Upper lobe of right lung (tissue), 1 donor: ENCODE data around the gene MCL1. TPM values are rescaled to one million over a fixed set of nuclear protein-coding genes. Genes with fewer than 3 reads are reported as not detected.
A peak's percentile ranks its signal among the peaks of the same experiment; 100 is the strongest.

Source experiments
- ATAC-seq: fragments of 200-7000 bp; cut with Tn5 transposase; one replicate; pipeline ENCODE4 v1.9.1; 2020; ENCODE audit warnings: mild to moderate bottlenecking, moderate library complexity
- DNase-seq: peaks from one replicate; pipeline ENCODE4 v3.0.0-alpha.2; 2020
- H3K27ac ChIP-seq: fragments of 200-600 bp; one replicate; pipeline ENCODE4 v1.8.0; 2022
- H3K27me3 ChIP-seq: fragments of 200-600 bp; one replicate; pipeline ENCODE4 v1.8.0; 2022; ENCODE audit warnings: mild to moderate bottlenecking
- H3K36me3 ChIP-seq: fragments of 200-600 bp; one replicate; pipeline ENCODE4 v1.8.0; 2022
- H3K4me1 ChIP-seq: fragments of 200-600 bp; one replicate; pipeline ENCODE4 v1.8.0; 2022
- H3K4me3 ChIP-seq: fragments of 200-600 bp; one replicate; pipeline ENCODE4 v1.8.0; 2022; ENCODE audit warnings: mild to moderate bottlenecking
- H3K9me3 ChIP-seq: fragments of 200-600 bp; one replicate; pipeline ENCODE4 v1.8.0; 2022
- intact Hi-C: fragments of 100-400 bp; cut with DNase I; formaldehyde crosslinking; loops from one replicate; pipeline ENCODE4 v1.11.0; 2022
- total RNA-seq: library from RNA; stranded (reverse); fragmentation: NEBNext Ultra II Directional; extraction: Animal tissue kit (Norgen Biotek cat#: 25700); gene quantifications from one replicate; pipeline ENCODE4 v1.2.1, GENCODE V29; 2021
- TF ChIP-seq, protein P1 (sequence below): fragments of 200-600 bp; IDR thresholded peaks from one replicate; pipeline ENCODE4 v1.8.0; 2022; ENCODE audit warnings: antibody characterized with exemption
- donor health status: DM: no; HTN: yes; CAD: no; lungs with severe emphysema.

Gene MCL1
- total RNA-seq, 1 donor from 2014 or later: 325 TPM

DNA sequence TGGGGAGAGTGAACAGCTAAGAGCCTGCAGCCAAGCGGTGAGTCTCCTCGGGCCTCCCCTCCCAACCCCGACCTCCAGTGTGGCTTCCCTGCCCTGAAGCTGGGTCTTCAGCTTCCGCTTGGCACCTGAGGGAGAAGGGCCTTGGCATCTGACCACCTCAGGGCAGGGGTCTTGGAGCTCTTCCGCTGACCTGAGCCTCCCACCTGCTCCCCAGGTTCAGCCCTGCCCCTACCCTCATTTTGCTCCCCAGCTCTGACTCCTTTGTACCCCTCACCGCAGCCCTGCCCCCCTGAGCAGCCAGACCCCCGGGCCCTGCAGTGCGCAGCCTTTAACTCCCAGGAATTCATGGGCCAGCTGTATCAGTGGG lies 25.3 kb downstream of the MCL1 start:
- H3K4me3 ChIP-seq: no peak overlapping the region
- H3K4me1 ChIP-seq: peaks cover 46% of the 10 kb centered on the region
- intact Hi-C loops: no loop called here
- TF ChIP-seq, protein P1, sequence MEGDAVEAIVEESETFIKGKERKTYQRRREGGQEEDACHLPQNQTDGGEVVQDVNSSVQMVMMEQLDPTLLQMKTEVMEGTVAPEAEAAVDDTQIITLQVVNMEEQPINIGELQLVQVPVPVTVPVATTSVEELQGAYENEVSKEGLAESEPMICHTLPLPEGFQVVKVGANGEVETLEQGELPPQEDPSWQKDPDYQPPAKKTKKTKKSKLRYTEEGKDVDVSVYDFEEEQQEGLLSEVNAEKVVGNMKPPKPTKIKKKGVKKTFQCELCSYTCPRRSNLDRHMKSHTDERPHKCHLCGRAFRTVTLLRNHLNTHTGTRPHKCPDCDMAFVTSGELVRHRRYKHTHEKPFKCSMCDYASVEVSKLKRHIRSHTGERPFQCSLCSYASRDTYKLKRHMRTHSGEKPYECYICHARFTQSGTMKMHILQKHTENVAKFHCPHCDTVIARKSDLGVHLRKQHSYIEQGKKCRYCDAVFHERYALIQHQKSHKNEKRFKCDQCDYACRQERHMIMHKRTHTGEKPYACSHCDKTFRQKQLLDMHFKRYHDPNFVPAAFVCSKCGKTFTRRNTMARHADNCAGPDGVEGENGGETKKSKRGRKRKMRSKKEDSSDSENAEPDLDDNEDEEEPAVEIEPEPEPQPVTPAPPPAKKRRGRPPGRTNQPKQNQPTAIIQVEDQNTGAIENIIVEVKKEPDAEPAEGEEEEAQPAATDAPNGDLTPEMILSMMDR: no peak
- H3K27ac ChIP-seq: no peak overlapping the region
- H3K9me3 ChIP-seq: no peaks in the 10 kb centered on the region
- no peaks in the 10 kb centered on the region for H3K27me3 ChIP-seq
- ATAC-seq (no peak), DNase-seq (no peak)
- H3K36me3 ChIP-seq: peaks cover 12% of the 10 kb centered on the region

DNA sequence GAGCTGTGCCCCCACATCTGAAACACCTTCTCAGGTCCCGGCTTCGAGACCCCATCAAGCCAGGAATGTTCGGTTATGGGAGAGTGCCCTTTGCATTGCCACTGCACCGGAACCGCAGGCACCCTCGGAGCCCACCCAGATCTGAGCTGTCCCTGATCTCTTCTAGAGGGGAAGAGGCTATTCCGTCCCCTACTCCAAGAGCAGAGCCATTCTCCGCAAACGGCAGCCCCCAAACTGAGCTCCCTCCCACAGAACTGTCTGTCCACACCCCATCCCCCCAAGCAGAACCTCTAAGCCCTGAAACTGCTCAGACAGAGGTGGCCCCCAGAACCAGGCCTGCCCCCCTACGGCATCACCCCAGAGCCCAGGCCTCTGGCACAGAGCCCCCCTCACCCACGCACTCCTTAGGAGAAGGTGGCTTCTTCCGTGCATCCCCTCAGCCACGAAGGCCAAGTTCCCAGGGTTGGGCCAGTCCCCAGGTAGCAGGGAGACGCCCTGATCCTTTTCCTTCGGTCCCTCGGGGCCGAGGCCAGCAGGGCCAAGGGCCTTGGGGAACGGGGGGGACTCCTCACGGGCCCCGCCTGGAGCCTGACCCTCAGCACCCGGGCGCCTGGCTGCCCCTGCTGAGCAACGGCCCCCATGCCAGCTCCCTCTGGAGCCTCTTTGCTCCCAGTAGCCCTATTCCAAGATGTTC lies 25.9 kb downstream of the MCL1 start:
- Histone ChIP-seq H3K9me3 (no peaks in the 10 kb centered on the region), H3K4me3 (no peak overlapping the region), H3K27me3 (no peaks in the 10 kb centered on the region), H3K4me1 (peaks cover 45% of the 10 kb centered on the region), H3K27ac (peak overlapping the region; percentile 86), H3K36me3 (peaks cover 12% of the 10 kb centered on the region)
- DNase-seq (no peak), ATAC-seq (no peak)
- TF ChIP-seq, protein P1: no peak
- intact Hi-C loops: no loop called here

DNA sequence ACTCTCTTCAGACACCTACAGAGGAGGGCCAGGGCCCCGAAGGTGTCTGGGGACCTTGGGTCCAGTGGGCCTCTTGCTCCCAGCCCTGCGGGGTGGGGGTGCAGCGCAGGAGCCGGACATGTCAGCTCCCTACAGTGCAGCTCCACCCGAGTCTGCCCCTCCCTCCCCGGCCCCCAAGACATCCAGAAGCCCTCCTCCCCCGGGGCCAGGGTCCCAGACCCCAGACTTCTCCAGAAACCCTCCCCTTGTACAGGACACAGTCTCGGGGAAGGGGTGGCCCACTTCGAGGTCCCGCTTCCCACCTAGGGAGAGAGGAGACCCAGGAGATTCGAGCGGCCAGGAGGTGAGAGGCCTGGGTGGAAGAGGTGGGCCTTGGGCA lies 26.5 kb downstream of the MCL1 start:
- H3K4me1 ChIP-seq: peaks cover 45% of the 10 kb centered on the region
- intact Hi-C loops: no loop called here
- no peaks in the 10 kb centered on the region for H3K27me3 ChIP-seq
- H3K27ac ChIP-seq: peak overlapping the region; percentile 86
- peaks cover 12% of the 10 kb centered on the region for H3K36me3 ChIP-seq
- H3K4me3 ChIP-seq: no peak overlapping the region
- ATAC-seq: no peak
- no peak for DNase-seq
- no peaks in the 10 kb centered on the region for H3K9me3 ChIP-seq
- TF ChIP-seq, protein P1: no peak

DNA sequence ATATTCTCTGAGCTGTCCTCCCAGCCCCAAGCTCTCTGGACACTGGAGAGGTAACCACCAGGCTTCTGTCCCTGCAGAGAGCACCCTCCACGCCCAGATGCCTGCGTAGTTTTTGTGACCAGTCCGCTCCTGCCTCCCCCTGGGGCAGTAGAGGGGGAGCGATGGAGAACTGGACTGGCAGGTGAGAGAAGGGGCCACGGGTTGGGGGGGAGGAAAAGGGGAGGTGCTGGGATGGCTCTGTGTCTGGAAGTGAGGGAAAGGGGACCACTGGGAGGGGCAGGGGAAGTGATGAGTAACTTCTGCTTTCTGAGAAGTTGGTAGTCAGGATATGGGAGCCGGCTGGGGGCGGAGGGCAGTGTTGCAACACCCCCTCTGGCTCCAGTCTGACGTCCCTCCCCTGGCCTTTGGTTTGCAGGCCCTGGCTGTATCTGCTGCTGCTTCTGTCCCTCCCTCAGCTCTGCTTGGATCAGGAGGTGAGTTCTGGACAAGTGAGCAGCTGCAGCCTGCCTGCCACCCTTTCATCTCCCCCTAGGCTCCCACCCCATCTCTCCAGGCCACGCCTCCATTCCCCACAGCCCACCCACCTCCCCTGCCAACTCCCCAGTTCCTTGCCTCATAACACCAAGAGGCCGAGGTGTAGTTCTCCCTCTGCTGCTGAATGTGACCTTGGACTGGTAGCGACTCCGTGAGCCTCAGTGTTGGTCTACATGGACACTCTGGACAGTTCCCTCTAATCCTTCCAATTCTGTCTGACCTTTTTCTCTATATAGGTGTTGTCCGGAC lies 27.1 kb downstream of the MCL1 start:
- peaks cover 44% of the 10 kb centered on the region for H3K4me1 ChIP-seq
- TF ChIP-seq, protein P1: no peak
- peak; percentile 70 for ATAC-seq
- intact Hi-C loops: no loop called here
- peak overlapping the region; percentile 19 for H3K4me3 ChIP-seq
- peak overlapping the region; percentile 86 for H3K27ac ChIP-seq
- peak; percentile 92 for DNase-seq
- H3K36me3 ChIP-seq: peaks cover 12% of the 10 kb centered on the region
- no peaks in the 10 kb centered on the region for H3K27me3 ChIP-seq
- no peaks in the 10 kb centered on the region for H3K9me3 ChIP-seq

DNA sequence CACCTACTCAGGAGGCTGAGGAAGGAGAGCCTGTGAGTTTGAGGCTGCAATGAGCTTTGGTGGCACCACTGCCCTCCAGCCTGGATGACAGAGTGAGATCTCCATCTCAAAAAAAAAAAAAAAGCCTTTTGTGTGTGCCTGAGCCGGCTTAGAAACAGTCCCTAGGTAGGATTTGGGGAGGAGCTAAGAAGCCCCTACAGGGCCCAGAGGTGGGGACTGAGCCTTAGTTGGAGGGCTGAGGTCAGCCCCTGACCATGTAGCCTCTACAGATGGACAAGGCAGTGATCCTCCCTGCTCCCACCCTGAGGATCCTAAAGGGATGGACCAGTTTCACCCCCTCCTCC lies 27.7 kb downstream of the MCL1 start:
- Histone ChIP-seq H3K4me3 (peak overlapping the region; percentile 19), H3K27me3 (no peaks in the 10 kb centered on the region), H3K27ac (peak overlapping the region; percentile 86), H3K36me3 (peaks cover 10% of the 10 kb centered on the region), H3K4me1 (peaks cover 44% of the 10 kb centered on the region), H3K9me3 (no peaks in the 10 kb centered on the region)
- no peak for DNase-seq
- intact Hi-C loops: no loop called here
- ATAC-seq: no peak
- TF ChIP-seq, protein P1: no peak
